Retinal pigment epithelial cell (primary cell): ENCODE data around the gene SNRNP40.

Experiments used
- DNase-seq: peaks from one replicate; pipeline ENCODE4 v3.0.0-alpha.2; 2010; ENCODE audit warnings: low read depth
- H3K4me3 ChIP-seq: 2 replicates; pipeline ENCODE4 v1.5.1; 2011; ENCODE audit warnings: mild to moderate bottlenecking, low read length, control low read depth, moderate library complexity
- CTCF ChIP-seq: conservative IDR thresholded peaks from 2 replicates; pipeline ENCODE4 v1.5.1; 2011; ENCODE audit warnings: low read depth, low read length, control low read depth, inconsistent platforms

Gene SNRNP40

GRCh38 chr1:31239653-31240241 is 56.8 kb downstream of the SNRNP40 start, which contains the start of gene NKAIN1:
NKAIN1 (minus strand) TSS chr1:31239887; CDS start chr1:31239547, 340 bp downstream.
- TF ChIP-seq CTCF = no peak
- DNase-seq = no peak
- H3K4me3 ChIP-seq = peak within 1 kb of the TSS; percentile 28

GRCh38 chr1:31238986-31239613 is 57.5 kb downstream of the SNRNP40 start:
- H3K4me3 ChIP-seq = peak overlapping the region; percentile 28
- no peak for TF ChIP-seq CTCF
- DNase-seq = no peak

DNA sequence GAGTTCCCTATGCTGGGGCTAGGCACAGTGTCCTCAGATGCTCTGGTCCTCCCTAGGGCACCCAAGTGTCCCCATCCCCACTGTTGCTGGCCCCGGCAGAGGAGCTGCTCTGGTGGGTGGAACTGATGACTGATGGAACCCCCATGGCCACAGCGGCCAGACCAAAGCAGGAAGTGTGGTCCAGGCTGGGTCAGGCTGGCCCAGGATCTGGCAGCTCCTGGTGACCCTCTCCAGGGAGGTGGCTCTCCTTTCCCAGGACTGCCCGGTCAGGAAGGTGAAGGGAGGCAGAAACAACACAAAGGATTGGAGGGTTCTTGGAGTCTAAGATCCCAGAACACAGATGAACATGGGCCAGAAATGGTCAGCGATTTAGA is 58.0 kb downstream of the SNRNP40 start:
- no peak for TF ChIP-seq CTCF
- DNase-seq = no peak
- no peak overlapping the region for H3K4me3 ChIP-seq

GRCh38 chr1:31234870-31235269 is 61.7 kb downstream of the SNRNP40 start:
- DNase-seq = no peak
- no peak for TF ChIP-seq CTCF
- H3K4me3 ChIP-seq = no peak overlapping the region

- no peak for DNase-seq
- H3K4me3 ChIP-seq = no peak overlapping the region
- no peak for TF ChIP-seq CTCF
These were observed 62.4 kb downstream of the SNRNP40 start for GRCh38 chr1:31234123-31234708.

GRCh38 chr1:31232689-31233088 is 63.9 kb downstream of the SNRNP40 start:
- H3K4me3 ChIP-seq = no peak overlapping the region
- no peak for TF ChIP-seq CTCF
- no peak for DNase-seq

DNA sequence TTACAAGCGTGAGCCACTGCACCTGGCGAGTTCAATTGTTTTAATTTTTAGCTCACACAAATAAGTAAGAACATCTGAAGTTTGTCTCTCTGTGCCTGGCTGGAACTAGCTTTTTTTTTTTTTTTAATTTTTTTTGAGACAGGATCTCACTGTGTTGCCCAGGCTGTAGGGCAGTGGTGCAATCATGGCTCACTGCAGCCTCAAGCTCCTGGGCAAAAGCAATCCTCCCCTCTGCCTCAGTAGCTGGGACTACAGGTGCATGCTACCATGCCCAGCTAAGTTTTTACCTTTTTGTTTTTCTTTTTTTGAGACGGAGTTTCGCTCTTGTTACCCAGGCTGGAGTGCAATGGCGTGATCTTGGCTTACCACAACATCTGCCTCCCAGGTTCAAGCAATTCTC is 64.8 kb downstream of the SNRNP40 start:
- no peak for TF ChIP-seq CTCF
- H3K4me3 ChIP-seq = no peak overlapping the region
- DNase-seq = no peak
